HFF-Myc (cell line): Measurements from ENCODE around the gene TNNT1.

ENCODE experiments used
- DNase-seq: peaks from one replicate; pipeline ENCODE4 v3.0.0-alpha.2; 2011; ENCODE audit warnings: low read depth; ENCODE audit errors: extremely low read depth
- H3K4me3 ChIP-seq: replicated peaks from 2 replicates; pipeline ENCODE4 v1.5.1; 2011; ENCODE audit warnings: low read depth, mild to moderate bottlenecking, control low read depth, low read length
- TF ChIP-seq, protein P1 (sequence below): IDR thresholded peaks from 2 replicates; pipeline ENCODE4 v1.5.1; 2012; ENCODE audit warnings: mild to moderate bottlenecking, low read depth, low read length, control low read depth; ENCODE audit errors: missing control alignments

TNNT1 gene

DNA sequence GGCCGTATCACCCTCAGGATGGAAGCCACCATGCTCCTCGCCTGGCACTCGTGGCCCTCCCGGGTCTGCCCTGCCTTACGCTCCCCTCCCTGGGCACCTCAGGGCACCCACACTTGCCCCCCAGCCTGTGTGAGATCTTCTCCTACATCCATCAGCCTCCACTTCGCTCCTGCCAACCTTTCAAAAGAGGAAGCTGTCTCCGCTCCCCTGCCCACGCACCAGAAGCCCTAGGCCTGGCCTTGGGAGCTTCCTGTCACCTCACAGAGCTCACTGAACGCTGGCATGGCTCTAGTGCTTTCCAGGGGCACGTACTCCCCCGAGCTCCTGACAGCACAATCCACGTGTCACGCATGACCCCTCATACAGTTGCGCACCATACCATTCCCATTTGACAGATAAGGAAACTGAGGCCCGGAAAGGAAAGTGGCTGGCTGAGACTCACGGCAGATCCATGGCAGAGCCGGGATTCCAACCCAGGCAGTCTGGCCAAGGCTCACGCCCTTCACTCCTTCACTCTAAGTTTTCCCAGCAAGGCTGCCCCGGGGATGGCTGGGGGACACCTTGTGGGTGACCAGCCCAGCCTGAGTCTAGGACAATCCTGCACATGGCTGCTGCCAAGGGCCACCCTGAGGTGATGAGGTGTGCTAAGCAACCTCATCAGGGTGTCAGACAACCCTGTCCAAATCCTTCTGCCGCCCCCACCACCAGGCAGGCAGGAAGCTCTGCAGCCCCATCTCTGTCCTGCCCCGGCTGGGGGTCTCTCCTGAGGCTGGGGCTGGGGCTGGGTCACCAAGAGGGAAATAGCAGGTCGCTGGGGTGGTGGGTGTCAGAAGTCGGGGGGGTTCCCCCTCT lies 50.9 kb downstream of the TNNT1 start:
- no peak for DNase-seq
- H3K4me3 ChIP-seq: no peak overlapping the region
- TF ChIP-seq, protein P1, sequence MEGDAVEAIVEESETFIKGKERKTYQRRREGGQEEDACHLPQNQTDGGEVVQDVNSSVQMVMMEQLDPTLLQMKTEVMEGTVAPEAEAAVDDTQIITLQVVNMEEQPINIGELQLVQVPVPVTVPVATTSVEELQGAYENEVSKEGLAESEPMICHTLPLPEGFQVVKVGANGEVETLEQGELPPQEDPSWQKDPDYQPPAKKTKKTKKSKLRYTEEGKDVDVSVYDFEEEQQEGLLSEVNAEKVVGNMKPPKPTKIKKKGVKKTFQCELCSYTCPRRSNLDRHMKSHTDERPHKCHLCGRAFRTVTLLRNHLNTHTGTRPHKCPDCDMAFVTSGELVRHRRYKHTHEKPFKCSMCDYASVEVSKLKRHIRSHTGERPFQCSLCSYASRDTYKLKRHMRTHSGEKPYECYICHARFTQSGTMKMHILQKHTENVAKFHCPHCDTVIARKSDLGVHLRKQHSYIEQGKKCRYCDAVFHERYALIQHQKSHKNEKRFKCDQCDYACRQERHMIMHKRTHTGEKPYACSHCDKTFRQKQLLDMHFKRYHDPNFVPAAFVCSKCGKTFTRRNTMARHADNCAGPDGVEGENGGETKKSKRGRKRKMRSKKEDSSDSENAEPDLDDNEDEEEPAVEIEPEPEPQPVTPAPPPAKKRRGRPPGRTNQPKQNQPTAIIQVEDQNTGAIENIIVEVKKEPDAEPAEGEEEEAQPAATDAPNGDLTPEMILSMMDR: no peak

GRCh38 chr19:55096061-55096701 lies 52.8 kb downstream of the TNNT1 start:
- no peak overlapping the region for H3K4me3 ChIP-seq
- TF ChIP-seq, protein P1: no peak
- DNase-seq: no peak

DNA sequence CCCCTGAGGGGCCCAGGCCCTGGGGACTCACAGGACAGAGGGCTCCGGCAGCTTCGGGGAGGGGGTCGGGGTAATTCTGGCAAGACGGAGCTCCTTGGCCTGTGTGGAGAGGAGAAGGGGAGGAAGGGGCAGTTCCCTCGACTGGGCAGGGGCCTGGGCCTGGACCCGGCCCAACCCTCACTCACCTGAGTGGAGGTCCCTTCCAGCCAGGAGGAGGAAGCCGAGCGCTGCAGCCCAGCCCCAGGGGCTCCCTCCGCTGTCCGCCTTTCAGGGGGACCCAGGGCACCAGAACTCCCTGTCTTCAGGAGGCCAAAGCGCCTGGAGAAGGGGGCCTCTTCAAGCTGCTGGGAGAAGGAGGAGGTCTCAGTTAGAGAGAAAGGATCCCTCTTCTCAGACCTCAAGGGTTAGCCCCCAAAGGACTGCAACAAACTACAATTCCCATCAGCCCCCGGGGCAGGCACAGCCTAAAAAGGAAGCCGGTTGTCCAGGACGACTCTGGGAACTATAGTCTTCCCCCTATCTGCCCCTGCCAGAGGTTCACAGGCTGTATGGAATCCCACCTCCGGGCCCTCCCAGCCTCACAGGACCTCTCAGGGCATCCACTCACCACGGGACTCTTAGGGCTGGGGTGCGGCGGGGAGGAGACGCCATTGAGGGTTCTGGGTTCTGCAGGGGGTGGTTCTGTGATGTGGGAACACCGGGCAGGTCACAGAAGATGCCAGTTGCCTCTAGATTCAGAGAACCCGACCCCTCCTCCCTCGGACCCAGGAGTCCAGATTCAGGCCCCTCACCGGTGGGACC lies 53.5 kb downstream of the TNNT1 start:
- TF ChIP-seq, protein P1: no peak
- no peak for DNase-seq
- H3K4me3 ChIP-seq: no peak overlapping the region

- no peak overlapping the region for H3K4me3 ChIP-seq
- TF ChIP-seq, protein P1: no peak
Measured at GRCh38 chr19:55094456-55095259, 54.3 kb downstream of the TNNT1 start.

GRCh38 chr19:55092423-55093318 lies 56.3 kb downstream of the TNNT1 start:
- no peak overlapping the region for H3K4me3 ChIP-seq
- no peak for DNase-seq
- TF ChIP-seq, protein P1: no peak

More at GRCh38 chr19:55094456-55095259, 54.3 kb downstream of the TNNT1 start:
- no peak for DNase-seq
